Epithelial cell of esophagus (primary cell): Measurements from ENCODE around the gene SPDYE4.

Experiments used
- DNase-seq: peaks from one replicate; pipeline ENCODE4 v3.0.0; 2010; ENCODE audit warnings: low read depth
- H3K4me3 ChIP-seq: 2 replicates; pipeline ENCODE4 v1.5.1; 2011; ENCODE audit warnings: mild to moderate bottlenecking, low read length, control low read depth
- TF ChIP-seq, protein P1 (sequence below): IDR thresholded peaks from 2 replicates; pipeline ENCODE4 v1.5.1; 2011; ENCODE audit warnings: low read depth, mild to moderate bottlenecking, low read length, control low read depth, inconsistent platforms; ENCODE audit not compliant: insufficient read depth; ENCODE audit errors: missing control alignments

Gene SPDYE4

DNA sequence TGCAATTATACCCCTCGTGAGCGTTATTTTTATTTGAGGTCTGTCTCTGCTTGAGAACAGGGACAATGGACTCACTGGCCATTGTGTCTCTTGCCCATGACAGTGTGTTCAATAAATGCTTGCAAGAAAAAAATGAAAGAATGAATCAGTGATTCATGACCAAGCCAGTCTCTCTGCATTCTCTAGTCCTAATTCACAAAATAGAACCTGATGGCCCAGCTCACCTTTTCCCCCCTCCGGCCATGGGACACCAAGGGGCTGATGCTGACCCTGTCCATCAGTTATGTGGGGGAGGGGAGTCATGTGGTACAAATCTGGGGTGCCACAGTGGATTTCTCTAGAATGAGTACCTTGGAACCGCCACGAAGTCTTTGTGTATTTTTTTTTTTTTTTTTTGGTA, 51.9 kb downstream of the SPDYE4 start:
- TF ChIP-seq, protein P1, sequence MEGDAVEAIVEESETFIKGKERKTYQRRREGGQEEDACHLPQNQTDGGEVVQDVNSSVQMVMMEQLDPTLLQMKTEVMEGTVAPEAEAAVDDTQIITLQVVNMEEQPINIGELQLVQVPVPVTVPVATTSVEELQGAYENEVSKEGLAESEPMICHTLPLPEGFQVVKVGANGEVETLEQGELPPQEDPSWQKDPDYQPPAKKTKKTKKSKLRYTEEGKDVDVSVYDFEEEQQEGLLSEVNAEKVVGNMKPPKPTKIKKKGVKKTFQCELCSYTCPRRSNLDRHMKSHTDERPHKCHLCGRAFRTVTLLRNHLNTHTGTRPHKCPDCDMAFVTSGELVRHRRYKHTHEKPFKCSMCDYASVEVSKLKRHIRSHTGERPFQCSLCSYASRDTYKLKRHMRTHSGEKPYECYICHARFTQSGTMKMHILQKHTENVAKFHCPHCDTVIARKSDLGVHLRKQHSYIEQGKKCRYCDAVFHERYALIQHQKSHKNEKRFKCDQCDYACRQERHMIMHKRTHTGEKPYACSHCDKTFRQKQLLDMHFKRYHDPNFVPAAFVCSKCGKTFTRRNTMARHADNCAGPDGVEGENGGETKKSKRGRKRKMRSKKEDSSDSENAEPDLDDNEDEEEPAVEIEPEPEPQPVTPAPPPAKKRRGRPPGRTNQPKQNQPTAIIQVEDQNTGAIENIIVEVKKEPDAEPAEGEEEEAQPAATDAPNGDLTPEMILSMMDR: no peak
- no peak overlapping the region for H3K4me3 ChIP-seq
- DNase-seq: peak; percentile 42

DNA sequence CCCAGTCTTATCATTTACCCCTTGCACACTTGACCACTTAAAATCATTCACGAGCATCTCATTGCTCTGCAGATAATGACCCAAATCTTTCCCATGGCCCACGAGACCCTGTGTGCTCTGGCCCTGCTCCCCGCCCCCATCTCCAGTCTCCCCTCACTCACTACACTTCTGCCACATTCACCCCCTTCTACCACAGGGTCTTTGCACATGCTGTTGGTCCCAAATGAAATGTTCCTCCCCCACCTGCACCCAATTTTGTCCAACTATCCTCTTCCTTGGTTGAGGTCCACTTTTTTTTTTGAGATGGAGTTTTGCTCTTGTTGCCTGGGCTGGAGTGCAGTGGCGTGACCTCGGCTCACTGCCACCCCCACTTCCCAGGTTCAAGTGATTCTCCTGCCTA, 52.9 kb downstream of the SPDYE4 start:
- H3K4me3 ChIP-seq: no peak overlapping the region
- TF ChIP-seq, protein P1: no peak
- no peak for DNase-seq

DNA sequence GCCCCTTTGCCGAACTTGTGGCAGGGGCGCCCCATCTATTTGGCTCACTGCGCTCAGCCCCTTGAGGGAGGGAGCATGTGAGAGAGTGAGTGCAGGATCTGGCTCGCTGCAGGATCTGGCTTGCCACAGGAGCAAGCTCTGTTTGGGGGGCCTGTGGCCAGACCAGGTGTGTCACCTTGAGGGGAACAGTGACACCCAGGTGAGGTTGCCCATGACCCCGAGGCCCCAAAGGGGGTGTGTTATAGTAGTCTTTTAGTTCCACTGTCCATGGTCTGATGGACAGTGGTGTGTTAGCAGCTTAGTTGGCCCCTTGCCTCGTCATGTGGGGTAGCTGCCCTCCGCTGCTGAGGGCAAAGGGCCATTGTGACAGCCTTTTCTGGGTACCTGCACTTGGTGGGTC, 55.3 kb downstream of the SPDYE4 start:
- TF ChIP-seq, protein P1: no peak
- no peak for DNase-seq
- H3K4me3 ChIP-seq: no peak overlapping the region

DNA sequence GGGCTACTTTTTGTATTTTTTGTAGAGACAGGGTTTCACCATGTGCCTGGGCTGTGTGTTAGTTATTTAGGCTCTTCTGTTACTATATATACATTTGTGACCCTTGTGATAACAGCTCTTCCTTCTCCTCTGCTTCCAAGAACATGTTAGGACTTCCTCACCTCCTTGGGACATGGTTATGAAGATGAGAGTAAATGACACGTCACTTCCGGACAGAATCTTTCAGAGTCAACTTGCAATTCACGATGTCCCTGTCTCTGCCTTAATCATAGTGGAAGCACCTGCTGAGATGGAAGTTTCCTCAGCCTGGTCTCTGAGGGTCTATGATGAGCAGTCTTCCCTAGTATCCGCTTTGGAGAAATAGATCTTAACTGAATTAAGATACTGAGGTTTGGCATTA, 56.6 kb downstream of the SPDYE4 start:
- DNase-seq: no peak
- no peak overlapping the region for H3K4me3 ChIP-seq
- TF ChIP-seq, protein P1: no peak

GRCh38 chr17:8701221-8701620, 57.1 kb downstream of the SPDYE4 start:
- no peak for DNase-seq
- no peak overlapping the region for H3K4me3 ChIP-seq
- TF ChIP-seq, protein P1: no peak
